D341Med (cell line): ENCODE measurements around the gene TPGS1.

Experiments used
- DNase-seq: peaks from one replicate; pipeline ENCODE4 v3.0.0; 2012; ENCODE audit warnings: low spot score

Gene TPGS1

DNA sequence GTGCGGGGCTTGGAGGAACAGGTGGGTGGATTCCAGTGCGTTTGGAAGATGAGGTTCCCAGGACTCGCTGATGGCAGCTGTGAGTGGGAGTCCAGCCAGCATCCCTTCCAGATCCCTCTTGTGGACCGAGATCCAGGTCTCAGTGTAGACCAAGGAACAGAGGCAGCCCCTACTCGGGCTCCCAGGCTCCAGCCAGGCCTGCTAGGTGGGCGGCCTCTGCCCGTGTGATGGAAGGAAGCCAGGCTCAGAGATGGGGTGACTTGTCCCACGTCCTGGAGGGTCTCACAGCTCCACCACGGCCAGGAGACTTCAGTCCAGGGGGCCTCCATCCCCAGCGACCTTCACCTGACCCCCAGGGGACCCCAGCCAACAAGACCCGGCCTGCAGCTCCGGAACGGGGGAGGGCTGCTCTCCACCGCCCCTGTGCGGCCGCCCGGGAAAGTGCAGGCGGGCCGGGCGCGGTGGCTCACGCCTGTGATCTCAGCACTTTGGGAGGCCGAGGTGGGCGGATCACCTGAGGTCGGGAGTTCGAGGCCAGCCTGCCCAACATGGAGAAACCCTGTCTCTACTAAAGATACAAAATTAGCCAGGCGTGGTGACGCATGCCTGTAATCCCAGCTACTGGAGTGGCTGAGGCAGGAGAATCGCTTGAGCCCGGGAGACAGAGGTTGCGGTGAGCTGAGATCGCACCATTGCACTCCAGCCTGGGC lies 11.7 kb upstream of the TPGS1 start:
- DNase-seq = peak; percentile 82

DNA sequence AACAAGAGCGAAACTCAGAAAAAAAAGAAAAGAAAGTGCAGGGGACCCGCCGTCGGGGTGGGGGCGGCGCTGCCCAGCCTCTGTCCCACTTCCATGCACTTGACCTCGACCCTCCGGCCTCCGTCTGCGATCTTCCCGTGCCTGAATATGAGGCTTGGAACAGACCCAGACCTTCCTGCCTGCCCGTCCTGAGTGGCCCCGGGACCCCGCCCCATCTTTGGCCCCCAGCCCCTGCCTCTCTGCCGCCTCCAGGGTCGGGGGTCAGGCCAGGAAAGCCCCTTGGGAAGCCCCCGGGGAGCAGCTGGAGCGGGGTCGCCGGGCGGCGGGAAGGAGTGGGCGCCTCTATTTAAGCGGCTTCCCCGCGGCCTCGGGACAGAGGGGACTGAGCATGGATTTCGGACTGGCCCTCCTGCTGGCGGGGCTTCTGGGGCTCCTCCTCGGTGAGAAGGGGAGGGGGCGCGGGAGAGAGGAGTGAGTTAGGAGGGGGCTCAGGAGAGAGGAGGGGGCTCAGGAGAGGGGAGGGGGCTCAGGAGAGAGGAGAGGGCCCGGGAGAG lies 11.1 kb upstream of the TPGS1 start, which contains the start of gene MADCAM1:
MADCAM1 (plus strand) TSS at position 375 of the 554 bp plus-strand sequence; CDS start at position 389, 14 bp downstream.
- no peak for DNase-seq

DNA sequence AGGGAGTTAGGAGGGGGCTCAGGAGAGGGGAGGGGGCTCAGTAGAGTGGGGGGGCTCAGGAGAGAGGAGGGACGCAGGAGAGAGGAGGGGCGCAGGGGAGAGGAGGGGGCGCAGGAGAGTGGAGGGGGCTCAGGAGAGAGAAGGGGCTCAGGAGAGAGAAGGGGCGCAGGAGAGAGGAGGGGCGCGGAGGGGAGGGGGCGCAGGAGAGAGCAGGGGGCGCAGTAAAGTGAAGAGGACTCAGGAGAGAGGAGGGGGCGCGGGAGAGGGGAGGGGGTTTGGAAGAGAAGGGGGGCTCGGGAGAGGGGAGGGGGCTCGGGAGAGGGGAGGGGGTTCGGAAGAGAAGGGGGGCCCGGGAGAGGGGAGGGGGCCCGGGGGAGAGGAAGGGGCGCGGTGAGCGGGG lies 10.3 kb upstream of the TPGS1 start:
- DNase-seq = no peak

DNA sequence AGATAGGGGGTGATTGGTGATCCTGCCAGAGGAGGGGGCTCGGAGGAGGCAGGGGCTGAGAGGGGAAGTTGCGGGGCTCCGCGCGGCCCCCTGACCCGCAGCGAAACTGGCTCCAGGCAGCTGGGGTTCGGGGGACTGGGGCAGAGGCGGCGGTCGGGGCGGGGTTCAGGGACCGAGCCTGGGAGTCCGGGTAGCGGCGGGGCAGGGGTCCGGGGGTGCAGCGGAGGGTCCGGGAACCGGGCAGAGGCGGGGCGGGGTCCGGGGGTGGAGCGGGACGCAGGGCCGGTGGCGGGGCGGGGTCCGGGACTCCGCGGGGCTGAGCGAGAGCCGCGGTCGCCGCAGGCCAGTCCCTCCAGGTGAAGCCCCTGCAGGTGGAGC lies 9.8 kb upstream of the TPGS1 start:
- no peak for DNase-seq

DNA sequence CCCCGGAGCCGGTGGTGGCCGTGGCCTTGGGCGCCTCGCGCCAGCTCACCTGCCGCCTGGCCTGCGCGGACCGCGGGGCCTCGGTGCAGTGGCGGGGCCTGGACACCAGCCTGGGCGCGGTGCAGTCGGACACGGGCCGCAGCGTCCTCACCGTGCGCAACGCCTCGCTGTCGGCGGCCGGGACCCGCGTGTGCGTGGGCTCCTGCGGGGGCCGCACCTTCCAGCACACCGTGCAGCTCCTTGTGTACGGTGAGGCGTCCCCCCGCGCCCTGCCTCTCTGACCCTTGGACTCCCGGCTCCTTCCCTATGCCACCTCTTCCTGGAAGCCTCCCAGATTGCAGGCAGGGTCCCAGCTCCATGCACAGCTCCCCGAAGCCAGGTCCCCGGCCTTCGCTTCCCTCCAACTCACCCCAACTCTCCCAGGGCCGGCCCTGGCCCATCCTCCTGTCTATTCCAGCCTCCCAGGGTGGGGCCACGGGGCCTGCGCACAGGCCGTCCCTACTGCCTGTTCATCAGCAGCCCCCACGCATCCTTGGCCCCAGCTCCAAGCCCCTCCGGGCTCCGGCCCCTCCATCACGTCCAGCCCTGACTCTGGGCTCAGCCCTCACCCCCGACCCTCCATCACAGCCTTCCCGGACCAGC lies 9.3 kb upstream of the TPGS1 start:
- DNase-seq = peak; percentile 46

DNA sequence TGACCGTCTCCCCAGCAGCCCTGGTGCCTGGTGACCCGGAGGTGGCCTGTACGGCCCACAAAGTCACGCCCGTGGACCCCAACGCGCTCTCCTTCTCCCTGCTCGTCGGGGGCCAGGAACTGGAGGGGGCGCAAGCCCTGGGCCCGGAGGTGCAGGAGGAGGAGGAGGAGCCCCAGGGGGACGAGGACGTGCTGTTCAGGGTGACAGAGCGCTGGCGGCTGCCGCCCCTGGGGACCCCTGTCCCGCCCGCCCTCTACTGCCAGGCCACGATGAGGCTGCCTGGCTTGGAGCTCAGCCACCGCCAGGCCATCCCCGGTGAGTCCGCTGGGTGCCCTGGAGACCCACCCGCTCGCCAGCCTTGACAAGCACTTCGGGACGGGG lies 8.8 kb upstream of the TPGS1 start:
- DNase-seq = peak; percentile 68

DNA sequence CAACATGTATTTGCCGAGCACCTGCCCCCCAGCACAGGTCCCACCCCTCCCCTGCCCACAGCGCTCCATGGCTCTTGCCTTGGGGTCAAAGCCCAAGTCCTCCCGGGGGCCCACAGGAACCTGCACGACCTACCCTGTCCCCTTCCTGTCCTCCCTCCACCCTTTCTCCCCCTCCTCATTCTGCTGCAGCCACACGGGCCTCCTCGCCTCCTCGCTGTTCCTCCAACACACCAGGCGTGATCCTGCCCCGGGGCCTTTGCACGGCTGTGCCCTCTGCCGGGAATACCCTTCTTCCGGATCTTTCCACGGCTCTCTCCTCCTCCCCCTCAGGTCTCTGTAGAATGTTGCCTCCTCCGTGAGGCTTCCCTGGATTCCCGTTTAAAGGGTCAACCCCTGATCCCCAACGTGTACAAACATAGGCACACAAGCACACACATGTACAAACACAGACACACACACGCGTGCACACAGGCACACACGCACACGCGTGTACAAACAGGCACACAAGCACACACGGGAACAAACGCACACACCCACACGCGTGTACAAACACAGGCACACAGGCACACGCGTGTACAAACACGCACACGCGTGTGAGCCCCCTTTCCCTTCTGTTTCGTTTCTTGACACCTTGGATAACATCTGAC lies 8.2 kb upstream of the TPGS1 start:
- DNase-seq = no peak

DNA sequence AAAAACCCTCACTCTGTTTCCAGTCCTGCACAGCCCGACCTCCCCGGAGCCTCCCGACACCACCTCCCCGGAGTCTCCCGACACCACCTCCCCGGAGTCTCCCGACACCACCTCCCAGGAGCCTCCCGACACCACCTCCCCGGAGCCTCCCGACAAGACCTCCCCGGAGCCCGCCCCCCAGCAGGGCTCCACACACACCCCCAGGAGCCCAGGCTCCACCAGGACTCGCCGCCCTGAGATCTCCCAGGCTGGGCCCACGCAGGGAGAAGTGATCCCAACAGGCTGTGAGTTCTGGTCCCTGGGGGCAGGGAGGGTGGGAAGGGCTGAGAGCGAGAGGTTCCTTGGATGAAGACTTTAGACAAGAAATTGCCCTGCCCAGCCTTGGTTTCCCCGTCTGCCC lies 5.7 kb upstream of the TPGS1 start:
- DNase-seq = no peak

DNA sequence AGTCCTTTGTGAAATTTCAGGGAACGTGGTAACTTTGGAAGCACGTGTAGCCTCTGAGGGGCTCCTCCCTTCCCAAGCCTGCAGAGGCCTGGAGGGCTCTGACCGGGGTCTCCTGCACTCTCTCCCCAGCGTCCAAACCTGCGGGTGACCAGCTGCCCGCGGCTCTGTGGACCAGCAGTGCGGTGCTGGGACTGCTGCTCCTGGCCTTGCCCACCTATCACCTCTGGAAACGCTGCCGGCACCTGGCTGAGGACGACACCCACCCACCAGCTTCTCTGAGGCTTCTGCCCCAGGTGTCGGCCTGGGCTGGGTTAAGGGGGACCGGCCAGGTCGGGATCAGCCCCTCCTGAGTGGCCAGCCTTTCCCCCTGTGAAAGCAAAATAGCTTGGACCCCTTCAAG lies 2.7 kb upstream of the TPGS1 start:
- DNase-seq = no peak

DNA sequence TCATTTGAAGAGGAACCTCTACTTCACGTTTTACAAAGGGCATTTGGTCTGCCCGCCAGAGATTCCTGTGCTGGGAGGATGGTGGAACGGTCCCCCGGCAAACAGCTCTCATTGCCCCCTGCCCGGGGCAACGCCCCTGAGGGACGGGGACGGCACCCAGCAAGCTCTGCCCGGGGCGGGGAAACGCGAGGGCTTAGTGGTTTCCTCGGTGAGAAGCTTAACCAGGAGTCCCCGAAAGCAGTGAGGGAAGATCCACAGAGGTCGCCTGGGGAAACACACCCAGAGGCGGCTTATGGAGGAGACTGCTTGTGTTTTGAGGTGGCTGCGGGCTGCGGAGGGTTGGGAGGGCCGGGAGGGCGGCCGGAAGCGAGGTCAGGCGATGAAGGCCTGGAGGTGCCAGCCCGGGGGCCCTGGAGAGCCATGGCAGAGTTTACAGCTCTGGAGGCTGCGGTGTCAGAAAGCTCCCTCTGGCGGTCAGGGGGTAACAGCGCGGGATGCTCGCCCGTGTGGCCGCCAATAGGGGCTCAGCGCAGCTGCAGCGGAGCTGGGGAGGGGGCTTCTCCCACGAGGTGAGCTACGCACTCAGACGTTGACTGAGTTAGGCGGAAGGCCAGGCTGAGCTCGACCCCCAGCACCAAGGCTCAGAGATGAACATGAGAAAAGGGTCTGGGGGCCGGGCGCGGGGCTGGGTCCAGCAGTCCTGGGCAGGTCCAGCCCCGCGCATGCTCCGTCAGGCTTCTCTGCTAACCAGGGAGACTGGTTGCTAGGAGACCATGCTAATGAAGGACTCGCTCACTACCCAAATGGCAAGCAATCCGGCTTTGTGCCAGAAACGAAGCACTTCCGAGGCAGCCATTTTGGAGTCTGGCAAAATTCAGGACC lies 652 bp upstream of the TPGS1 start:
- peak; percentile 92 for DNase-seq

DNA sequence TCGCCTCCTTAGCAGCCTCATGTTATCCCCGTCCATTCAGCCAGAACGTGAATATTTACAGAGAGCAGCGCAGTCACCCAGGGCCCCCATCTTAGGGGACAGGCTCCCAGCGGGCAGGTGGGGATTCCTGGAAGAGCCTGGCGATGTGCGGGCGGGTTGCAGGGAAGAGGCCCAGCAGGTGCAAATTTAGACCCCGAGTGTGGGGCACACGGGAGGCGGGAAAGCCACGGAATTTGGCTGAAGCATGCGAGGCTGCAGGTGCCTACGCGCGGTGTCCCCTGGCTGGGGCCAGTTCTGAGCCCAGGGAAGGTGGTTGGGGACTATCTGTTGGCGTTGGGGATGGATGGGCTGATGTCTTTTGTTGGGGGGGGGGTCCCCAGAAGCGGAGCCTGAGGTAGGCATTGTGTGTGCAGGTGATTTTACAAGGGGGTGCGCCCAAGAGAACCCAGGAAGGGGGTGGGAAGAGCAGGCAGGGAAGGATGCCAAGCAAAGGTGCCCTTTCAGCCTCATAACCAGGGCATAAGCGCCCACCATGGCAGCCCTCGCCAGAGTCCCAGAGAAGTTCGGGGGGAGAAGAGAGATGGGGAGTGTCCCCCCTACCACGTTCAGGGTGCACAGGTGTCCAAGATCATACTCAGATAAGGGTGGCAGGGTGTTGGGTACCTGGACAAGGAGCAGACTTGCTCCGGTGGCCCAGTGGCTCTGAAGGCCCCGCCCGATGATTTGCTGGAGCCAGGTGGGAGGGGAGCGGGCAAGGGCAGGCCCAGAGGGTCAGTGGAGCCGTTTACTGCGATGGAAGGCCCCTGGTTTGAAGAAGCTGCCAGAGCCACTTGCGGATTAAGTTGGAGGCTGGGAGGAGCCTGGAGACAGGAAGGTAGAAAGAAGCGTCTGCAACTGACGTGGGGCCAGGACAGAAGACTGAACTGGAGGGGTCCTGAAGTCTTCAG lies 1.2 kb downstream of the TPGS1 start:
- no peak for DNase-seq

DNA sequence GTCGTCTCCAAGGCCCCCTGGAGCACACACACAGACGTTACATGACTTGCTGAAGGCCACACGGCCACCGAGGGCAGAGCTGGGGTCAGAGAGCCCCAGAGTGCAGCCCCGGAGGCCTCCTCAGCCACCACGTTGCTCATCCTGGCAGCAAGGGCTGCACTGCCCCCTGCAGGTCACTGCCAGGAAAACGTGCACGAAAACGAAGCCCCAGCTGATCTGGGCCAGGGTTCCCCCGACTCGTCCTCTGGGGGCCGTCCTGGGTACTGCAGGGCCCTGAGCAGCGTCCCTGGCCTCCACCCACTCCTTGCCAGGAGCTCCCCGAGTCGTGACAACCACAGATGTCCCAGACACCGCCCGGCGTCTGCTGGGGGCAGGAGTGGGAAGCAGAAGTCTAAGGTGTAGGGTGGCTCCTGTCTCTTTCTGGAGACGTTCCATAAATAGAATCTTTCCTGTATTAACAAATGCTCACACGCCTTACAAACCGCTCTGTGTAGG lies 3.4 kb downstream of the TPGS1 start:
- peak; percentile 89 for DNase-seq

DNA sequence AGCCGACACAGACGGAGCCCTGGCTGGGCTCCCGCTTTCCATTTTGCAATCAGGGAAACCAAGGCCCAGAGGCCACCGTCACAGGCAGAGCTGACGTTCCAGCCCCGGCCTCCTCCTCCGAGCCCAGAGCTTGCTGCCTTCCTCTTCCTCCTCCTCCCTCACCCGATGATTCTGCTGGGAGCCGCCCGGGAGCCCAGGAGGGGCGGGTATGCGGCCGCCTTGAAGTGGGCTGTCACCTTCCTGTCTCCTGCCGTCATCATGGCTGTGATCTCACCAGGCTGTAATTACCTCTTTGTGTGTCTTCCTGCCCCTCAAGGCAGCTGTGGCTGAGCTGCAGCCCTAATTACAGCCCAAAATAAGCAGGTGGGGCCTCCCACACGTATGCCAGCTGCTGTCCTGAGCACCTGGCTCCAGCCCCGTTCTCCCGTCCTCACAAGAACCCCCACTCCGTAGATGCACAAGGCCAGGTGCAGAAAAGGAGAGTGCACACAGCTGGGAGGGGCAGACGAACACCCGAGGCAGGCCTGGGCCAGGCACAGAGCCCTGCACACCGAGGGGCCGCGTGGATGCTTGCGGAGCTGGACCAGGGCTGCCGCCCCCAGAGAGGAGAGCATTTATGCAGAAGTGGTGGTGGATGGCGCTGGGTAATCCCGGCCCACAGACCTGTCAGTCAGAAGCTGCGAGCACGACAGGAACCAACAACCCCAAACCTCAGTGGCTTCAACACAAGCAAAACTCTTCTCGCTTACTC lies 4.0 kb downstream of the TPGS1 start:
- no peak for DNase-seq

DNA sequence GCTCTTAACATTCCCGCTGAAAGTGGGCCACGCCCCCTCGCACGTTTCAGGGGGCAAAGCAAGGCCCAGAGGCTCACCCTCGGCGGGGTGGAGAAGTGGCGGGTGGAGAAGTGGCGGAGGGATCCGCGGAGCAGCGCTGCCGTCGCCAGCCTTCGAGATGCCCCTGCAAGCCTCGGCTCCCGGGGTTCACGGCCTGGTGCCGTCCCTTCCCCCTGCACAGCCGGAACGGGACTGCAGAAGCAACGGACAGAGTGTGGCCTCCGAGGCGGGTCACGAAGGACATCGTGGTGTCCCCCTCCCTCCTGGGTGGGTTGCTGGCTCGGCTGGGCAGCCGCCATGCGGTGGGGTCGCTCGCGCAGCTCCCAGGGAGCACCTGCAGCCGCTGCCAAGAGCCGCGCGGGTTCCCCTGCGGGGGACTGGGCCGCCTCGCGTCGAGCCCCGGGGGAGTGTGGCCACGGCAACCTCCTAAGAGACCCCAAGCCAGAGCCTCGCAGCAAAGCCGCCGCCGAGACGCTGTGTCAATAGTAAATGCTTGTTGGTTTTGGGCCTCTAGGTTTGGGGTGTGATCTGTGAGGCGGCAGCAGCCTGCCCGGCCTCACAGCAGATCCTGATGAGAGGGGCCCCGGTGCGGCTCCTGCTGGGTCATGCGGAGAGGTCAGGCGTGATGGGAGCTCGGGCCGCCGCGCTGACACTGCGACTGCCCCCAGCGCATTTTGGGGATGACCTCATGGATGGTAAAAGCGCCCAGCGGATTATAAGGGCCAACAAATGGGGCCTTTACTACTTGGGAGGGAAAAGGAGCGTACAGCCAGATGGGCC lies 5.5 kb downstream of the TPGS1 start:
- DNase-seq = no peak

DNA sequence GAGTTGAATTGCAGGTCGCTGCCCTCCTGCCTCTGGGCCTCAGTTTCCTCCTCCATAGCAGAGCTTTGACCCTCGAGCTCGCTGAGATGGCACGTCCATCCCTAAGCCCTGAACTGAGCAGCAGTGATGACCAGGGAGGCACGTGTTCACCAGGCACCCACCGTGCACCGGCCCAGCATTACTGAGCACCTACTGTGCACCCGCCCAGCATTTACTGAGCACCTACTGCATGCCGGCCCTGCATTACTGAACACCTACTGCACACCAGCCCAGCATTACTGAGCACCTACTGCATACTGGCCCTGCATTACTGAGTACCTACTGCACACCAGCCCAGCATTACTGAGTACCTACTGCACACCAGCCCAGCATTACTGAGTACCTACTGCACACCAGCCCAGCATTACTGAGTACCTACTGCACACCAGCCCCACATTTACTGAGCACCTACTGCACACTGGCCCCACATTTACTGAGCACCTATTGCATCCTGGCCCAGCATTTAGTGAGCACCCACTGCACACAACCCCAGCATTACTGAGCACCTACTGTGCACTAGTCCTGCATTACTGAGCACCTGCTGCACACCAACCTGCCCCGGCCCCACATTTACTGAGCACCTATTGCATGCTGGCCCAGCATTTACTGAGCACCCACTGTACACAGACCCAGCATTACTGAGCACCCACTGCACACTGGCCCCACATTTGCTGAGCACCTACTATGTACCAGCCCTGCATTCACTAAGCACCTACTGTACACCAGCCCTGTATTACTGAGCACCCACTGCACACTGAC lies 6.3 kb downstream of the TPGS1 start:
- no peak for DNase-seq

DNA sequence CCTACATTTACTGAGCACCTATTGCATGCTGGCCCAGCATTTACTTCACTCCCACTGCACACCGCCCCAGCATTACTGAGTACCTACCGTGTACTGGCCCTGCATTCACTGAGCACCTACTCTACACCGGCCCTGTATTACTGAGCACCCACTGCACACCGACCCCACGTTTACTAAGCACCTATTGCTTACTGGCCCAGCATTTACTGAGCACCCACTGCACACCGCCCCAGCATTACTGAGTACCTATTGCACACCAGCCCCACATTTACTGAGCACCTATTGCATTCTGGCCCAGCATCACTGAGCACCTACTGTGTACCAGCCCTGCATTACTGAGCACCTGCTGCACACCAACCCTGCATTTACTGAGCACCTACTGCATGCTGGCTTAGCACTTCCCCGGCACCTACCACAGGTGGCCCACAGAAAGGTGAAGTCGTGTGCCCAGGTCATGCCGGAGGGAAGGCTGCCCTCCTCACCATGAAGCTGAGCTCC lies 6.9 kb downstream of the TPGS1 start:
- DNase-seq = no peak

DNA sequence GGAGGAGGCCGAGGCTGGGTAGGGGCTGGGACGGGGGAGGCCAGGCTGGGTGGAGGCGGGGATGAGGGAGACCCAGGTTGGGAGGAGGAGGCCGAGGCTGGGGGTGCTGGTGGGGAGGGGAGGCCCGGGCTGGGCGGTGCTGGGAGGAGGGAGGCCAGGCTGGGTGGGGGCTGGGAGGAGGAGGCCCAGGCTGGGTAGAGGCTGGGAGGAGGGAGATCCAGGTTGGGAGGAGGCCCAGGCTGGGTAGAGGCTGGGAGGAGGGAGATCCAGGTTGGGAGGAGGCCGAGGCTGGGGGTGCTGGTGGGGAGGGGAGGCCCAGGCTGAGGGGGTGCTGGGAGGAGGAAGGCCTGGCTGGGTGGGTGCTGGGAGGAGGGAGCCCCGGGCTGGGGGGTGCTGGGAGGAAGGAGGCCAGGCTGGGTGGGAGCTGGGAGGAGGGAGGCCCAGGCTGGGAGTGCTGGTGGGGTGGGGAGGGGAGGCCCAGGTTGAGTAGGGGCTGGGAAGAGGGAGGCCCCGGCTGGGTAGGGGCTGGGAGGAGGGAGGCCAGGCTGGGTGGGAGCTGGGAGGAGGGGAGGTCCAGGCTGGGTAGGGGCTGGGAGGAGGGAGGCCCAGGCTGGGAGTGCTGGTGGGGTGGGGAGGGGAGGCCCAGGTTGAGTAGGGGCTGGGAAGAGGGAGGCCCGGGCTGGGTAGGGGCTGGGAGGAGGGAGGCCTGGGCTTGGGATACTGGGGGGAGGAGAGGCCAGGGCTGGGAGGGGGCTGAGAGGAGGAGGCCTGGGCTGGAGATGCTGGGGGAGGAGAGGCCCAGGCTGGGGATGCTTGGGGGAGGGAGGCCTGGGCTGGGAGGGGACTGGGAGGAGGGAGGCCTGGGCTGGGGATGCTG lies 10.7 kb downstream of the TPGS1 start:
- no peak for DNase-seq
